D721Med (cell line): ENCODE measurements around the gene KPNA3.
"Not testable (repeated sequence)": the region's sequence is repeated elsewhere in the genome, so short reads cannot be mapped to it uniquely, and the experiment has no call there.

Source experiments
- DNase-seq: peaks from one replicate; pipeline ENCODE4 v3.0.0; 2011; ENCODE audit warnings: low spot score; ENCODE audit not compliant: insufficient read length
- FAIRE-seq: peaks from 2 replicates; lab custom pipeline; 2011; peaks lifted over from hg19 to GRCh38; lab: Jason Lieb, UNC
- CTCF ChIP-seq: IDR thresholded peaks from 2 replicates; pipeline ENCODE4 v1.5.1; 2012; ENCODE audit warnings: mild to moderate bottlenecking, control low read depth; ENCODE audit not compliant: insufficient read depth; ENCODE audit errors: missing control alignments

Gene KPNA3

GRCh38 chr13:49810567-49811526 lies 18.4 kb upstream of the KPNA3 start:
- DNase-seq (no peak), FAIRE-seq (no peak)
- TF ChIP-seq CTCF = no peak

GRCh38 chr13:49807681-49808080 lies 15.2 kb upstream of the KPNA3 start:
- DNase-seq (no peak), FAIRE-seq (no peak)
- TF ChIP-seq CTCF = no peak

GRCh38 chr13:49806126-49806536 lies 13.6 kb upstream of the KPNA3 start:
- TF ChIP-seq CTCF = no peak
- FAIRE-seq (no peak), DNase-seq (no peak)

GRCh38 chr13:49803047-49803446 lies 10.6 kb upstream of the KPNA3 start:
- not testable (repeated sequence) for DNase-seq, FAIRE-seq

GRCh38 chr13:49802426-49802825 lies 9.9 kb upstream of the KPNA3 start:
- FAIRE-seq (no peak), DNase-seq (no peak)
- TF ChIP-seq CTCF = no peak

- no peak for FAIRE-seq
- DNase-seq = no peak
- TF ChIP-seq CTCF = no peak
Measured at GRCh38 chr13:49791711-49792549, 552 bp downstream of the KPNA3 start.

GRCh38 chr13:49791315-49791710 lies 1.2 kb downstream of the KPNA3 start:
- DNase-seq (no peak), FAIRE-seq (no peak)
- TF ChIP-seq CTCF = peak; percentile 57
